Measurements from ENCODE around the gene SLC25A12.

SLC25A12 gene

GRCh38 chr2:171919453-171919852 is 25.4 kb upstream of the SLC25A12 start:
- Histone ChIP-seq H3F3A (ENCODE audit: insufficient read depth, low read length) (no peaks in the 10 kb centered on the region), H3K4me3 (ENCODE audit: low read depth, low read length, poor library complexity, severe bottlenecking) (no peak overlapping the region), H2AFZ (ENCODE audit: low read length) (no peak overlapping the region), H3K27ac (ENCODE audit: low read depth, low read length, poor library complexity, severe bottlenecking) (no peak overlapping the region), H3K79me2 (ENCODE audit: insufficient read depth, low read length) (peaks cover 18% of the 10 kb centered on the region), H3K36me3 (ENCODE audit: insufficient read depth, low read length) (no peaks in the 10 kb centered on the region), H3K4me2 (ENCODE audit: low read length) (no peak overlapping the region), H3K9me2 (ENCODE audit: low read depth, low read length) (no peaks in the 10 kb centered on the region), H4K20me1 (ENCODE audit: insufficient read depth, low read length) (no peaks in the 10 kb centered on the region), H3K4me1 (ENCODE audit: insufficient read depth, low read length, severe bottlenecking) (peaks cover 23% of the 10 kb centered on the region), H3K27me3 (ENCODE audit: insufficient read depth, low read length) (no peaks in the 10 kb centered on the region), H3K9ac (ENCODE audit: low read length) (no peak overlapping the region), H3K9me3 (ENCODE audit: low read length) (no peaks in the 10 kb centered on the region)
- TF ChIP-seq CTCF (IDR thresholded peaks at IDR 0.05; ENCODE audit: low read length) (no peak), EZH2 (IDR thresholded peaks at IDR 0.05; ENCODE audit: borderline replicate concordance, low read length) (no peak)

GRCh38 chr2:171913517-171913916 is 19.5 kb upstream of the SLC25A12 start:
- no peak overlapping the region for H3K4me3 ChIP-seq (ENCODE audit: low read depth, low read length, poor library complexity, severe bottlenecking)
- no peaks in the 10 kb centered on the region for H3K9me3 ChIP-seq (ENCODE audit: low read length)
- no peaks in the 10 kb centered on the region for H3K79me2 ChIP-seq (ENCODE audit: insufficient read depth, low read length)
- no peak overlapping the region for H3K9ac ChIP-seq (ENCODE audit: low read length)
- no peak overlapping the region for H2AFZ ChIP-seq (ENCODE audit: low read length)
- no peak overlapping the region for H3K4me2 ChIP-seq (ENCODE audit: low read length)
- TF ChIP-seq EZH2 (IDR thresholded peaks at IDR 0.05; ENCODE audit: borderline replicate concordance, low read length) (no peak), CTCF (IDR thresholded peaks at IDR 0.05; ENCODE audit: low read length) (no peak)
- H3K4me1 ChIP-seq (ENCODE audit: insufficient read depth, low read length, severe bottlenecking), result no peaks in the 10 kb centered on the region
- no peaks in the 10 kb centered on the region for H3F3A ChIP-seq (ENCODE audit: insufficient read depth, low read length)
- H3K27me3 ChIP-seq (ENCODE audit: insufficient read depth, low read length), result no peaks in the 10 kb centered on the region
- no peaks in the 10 kb centered on the region for H3K9me2 ChIP-seq (ENCODE audit: low read depth, low read length)
- no peak overlapping the region for H3K27ac ChIP-seq (ENCODE audit: low read depth, low read length, poor library complexity, severe bottlenecking)
- no peaks in the 10 kb centered on the region for H4K20me1 ChIP-seq (ENCODE audit: insufficient read depth, low read length)
- H3K36me3 ChIP-seq (ENCODE audit: insufficient read depth, low read length), result no peaks in the 10 kb centered on the region

- H3K4me3 ChIP-seq (ENCODE audit: low read depth, low read length, poor library complexity, severe bottlenecking), result no peak overlapping the region
- no peak for TF ChIP-seq CTCF (IDR thresholded peaks at IDR 0.05; ENCODE audit: low read length)
- no peak for TF ChIP-seq EZH2 (IDR thresholded peaks at IDR 0.05; ENCODE audit: borderline replicate concordance, low read length)
- H3K27me3 ChIP-seq (ENCODE audit: insufficient read depth, low read length), result no peaks in the 10 kb centered on the region
- no peak overlapping the region for H3K27ac ChIP-seq (ENCODE audit: low read depth, low read length, poor library complexity, severe bottlenecking)
- no peak overlapping the region for H2AFZ ChIP-seq (ENCODE audit: low read length)
- H3K9ac ChIP-seq (ENCODE audit: low read length), result no peak overlapping the region
- H3K4me2 ChIP-seq (ENCODE audit: low read length), result no peak overlapping the region
- no peaks in the 10 kb centered on the region for H3K9me3 ChIP-seq (ENCODE audit: low read length)
- H3K4me1 ChIP-seq (ENCODE audit: insufficient read depth, low read length, severe bottlenecking), result no peaks in the 10 kb centered on the region
- no peaks in the 10 kb centered on the region for H3K9me2 ChIP-seq (ENCODE audit: low read depth, low read length)
- H3K79me2 ChIP-seq (ENCODE audit: insufficient read depth, low read length), result no peaks in the 10 kb centered on the region
- H4K20me1 ChIP-seq (ENCODE audit: insufficient read depth, low read length), result no peaks in the 10 kb centered on the region
- H3K36me3 ChIP-seq (ENCODE audit: insufficient read depth, low read length), result no peaks in the 10 kb centered on the region
- no peaks in the 10 kb centered on the region for H3F3A ChIP-seq (ENCODE audit: insufficient read depth, low read length)
These were observed 16.4 kb upstream of the SLC25A12 start for GRCh38 chr2:171910494-171910893.

Measured in OCI-LY1 (cell line).